Measurements from ENCODE around the gene CLASP1. TPM values are rescaled to one million over a fixed set of nuclear protein-coding genes. Genes with fewer than 3 reads are reported as not detected.

The CLASP1 gene
- total and polyA plus RNA-seq, 4 donors = 7.5 to 50.0 (median 21.9) TPM

- Histone ChIP-seq H3K4me3 (ENCODE audit: low read depth in 1 of 3, low read length in 3 of 3) (no peak overlapping the region), H3K27me3 (ENCODE audit: control insufficient read depth in 4 of 4, insufficient read depth in 4 of 4, low read length in 3 of 4) (no peaks in the 10 kb centered on the region), H3K27ac (ENCODE audit: low read depth in 1 of 2, low read length in 2 of 2) (no peak overlapping the region), H3K9ac (ENCODE audit: low read depth in 1 of 2, low read length in 2 of 2) (no peak overlapping the region), H3K4me1 (ENCODE audit: control insufficient read depth in 4 of 4, insufficient read depth in 4 of 4, low read length in 3 of 4) (no peaks in the 10 kb centered on the region), H3K9me3 (ENCODE audit: control insufficient read depth in 4 of 4, low read length in 3 of 4) (no peaks in the 10 kb centered on the region), H3K36me3 (ENCODE audit: control insufficient read depth in 4 of 4, insufficient read depth in 3 of 4, low read depth in 1 of 4, low read length in 3 of 4) (peaks cover 5 to 32% (median 16%) of the 10 kb centered on the region in 4 donors)
- DNase-seq (ENCODE audit: low spot score) = no peak
- TF ChIP-seq GABPA (IDR thresholded peaks at IDR 0.05 in 1 of 2, conservative IDR thresholded peaks at IDR 0.05 in 1 of 2) (no peak), NR2F2 (IDR thresholded peaks at IDR 0.05) (no peak), EGR1 (IDR thresholded peaks at IDR 0.05; ENCODE audit: low read depth in 2 of 2) (no peak)
- 88% methylated on average over 6 of the region's 6 CpGs for WGBS
These were observed 129.3 kb downstream of the CLASP1 start for GRCh38 chr2:121519732-121520640.

- Histone ChIP-seq H3K9me3 (ENCODE audit: control insufficient read depth in 4 of 4, low read length in 3 of 4) (no peaks in the 10 kb centered on the region), H3K36me3 (ENCODE audit: control insufficient read depth in 4 of 4, insufficient read depth in 3 of 4, low read depth in 1 of 4, low read length in 3 of 4) (peaks cover 5 to 34% (median 21%) of the 10 kb centered on the region in 4 donors), H3K27me3 (ENCODE audit: control insufficient read depth in 4 of 4, insufficient read depth in 4 of 4, low read length in 3 of 4) (no peaks in the 10 kb centered on the region), H3K4me1 (ENCODE audit: control insufficient read depth in 4 of 4, insufficient read depth in 4 of 4, low read length in 3 of 4) (no peaks in the 10 kb centered on the region), H3K9ac (ENCODE audit: low read depth in 1 of 2, low read length in 2 of 2) (no peak overlapping the region), H3K27ac (ENCODE audit: low read depth in 1 of 2, low read length in 2 of 2) (no peak overlapping the region), H3K4me3 (ENCODE audit: low read depth in 1 of 3, low read length in 3 of 3) (no peak overlapping the region)
- WGBS = 88% methylated on average over 1 of the region's 1 CpG
- no peak for DNase-seq (ENCODE audit: low spot score)
- TF ChIP-seq HNF4A (conservative IDR thresholded peaks at IDR 0.05) = no peak
- TF ChIP-seq ATF3 (IDR thresholded peaks at IDR 0.05) = no peak
- TF ChIP-seq CTCF (IDR thresholded peaks at IDR 0.05; ENCODE audit: low read depth, low read length, missing input control) = no peak
- TF ChIP-seq EGR1 (IDR thresholded peaks at IDR 0.05; ENCODE audit: low read depth in 2 of 2) = no peak
- no peak for TF ChIP-seq JUND (IDR thresholded peaks at IDR 0.05)
- TF ChIP-seq HNF4G (IDR thresholded peaks at IDR 0.05) = no peak
- no peak for TF ChIP-seq REST (IDR thresholded peaks at IDR 0.05)
- no peak for TF ChIP-seq FOXA1 (IDR thresholded peaks at IDR 0.05)
- no peak for TF ChIP-seq FOXA2 (IDR thresholded peaks at IDR 0.05)
These were observed 130.1 kb downstream of the CLASP1 start for GRCh38 chr2:121519153-121519552.
